ENCODE data around the gene UFM1. TPM values are rescaled to one million over a fixed set of nuclear protein-coding genes. Genes with fewer than 3 reads are reported as not detected.

UFM1 gene
- total and polyA plus RNA-seq, 4 donors = 40.2 to 106 (median 47.3) TPM

GRCh38 chr13:38391341-38391740 lies 41.7 kb downstream of the UFM1 start:
- Histone ChIP-seq H3K4me3 (no peak overlapping the region), H3K4me1 (ENCODE audit: control insufficient read depth in 5 of 5, insufficient read depth in 5 of 5, low read length in 5 of 5) (no peaks in the 10 kb centered on the region), H3K36me3 (ENCODE audit: control insufficient read depth in 4 of 4, insufficient read depth in 4 of 4, low read length in 4 of 4) (no peaks in the 10 kb centered on the region), H3K27ac (ENCODE audit: low read depth in 1 of 2, low read length in 1 of 2) (no peak overlapping the region), H3K9ac (ENCODE audit: insufficient read depth in 1 of 2, low read length in 2 of 2) (no peak overlapping the region), H3K9me3 (ENCODE audit: control insufficient read depth in 4 of 4, insufficient read depth in 3 of 4, low read length in 3 of 4) (peaks cover 0 to 4% (median 0%) of the 10 kb centered on the region in 4 donors), H3K27me3 (ENCODE audit: control insufficient read depth in 3 of 3, insufficient read depth in 3 of 3, low read length in 2 of 3) (peaks cover 0 to 4% (median 0%) of the 10 kb centered on the region in 3 donors)
- 91 to 93% methylated on average over 2 of the region's 2 CpGs for WGBS, 2 donors
- no peak for TF ChIP-seq CTCF (IDR thresholded peaks at IDR 0.05; ENCODE audit: control extremely low read depth, extremely low read depth)
- no peak for ATAC-seq (ENCODE audit: insufficient read depth, low FRiP score)
- DNase-seq = no peak

GRCh38 chr13:38394777-38395496 lies 45.3 kb downstream of the UFM1 start:
- Histone ChIP-seq H3K27ac (ENCODE audit: low read depth in 1 of 2, low read length in 1 of 2) (no peak overlapping the region), H3K36me3 (ENCODE audit: control insufficient read depth in 4 of 4, insufficient read depth in 4 of 4, low read length in 4 of 4) (no peaks in the 10 kb centered on the region), H3K27me3 (ENCODE audit: control insufficient read depth in 3 of 3, insufficient read depth in 3 of 3, low read length in 2 of 3) (peaks cover 0 to 4% (median 2%) of the 10 kb centered on the region in 3 donors), H3K4me3 (no peak overlapping the region), H3K4me1 (ENCODE audit: control insufficient read depth in 5 of 5, insufficient read depth in 5 of 5, low read length in 5 of 5) (peaks cover 0 to 15% (median 5%) of the 10 kb centered on the region in 5 donors), H3K9me3 (ENCODE audit: control insufficient read depth in 4 of 4, insufficient read depth in 3 of 4, low read length in 3 of 4) (peaks cover 0 to 4% (median 0%) of the 10 kb centered on the region in 4 donors), H3K9ac (ENCODE audit: insufficient read depth in 1 of 2, low read length in 2 of 2) (no peak overlapping the region)
- TF ChIP-seq CTCF (IDR thresholded peaks at IDR 0.05; ENCODE audit: control extremely low read depth, extremely low read depth) = no peak
- DNase-seq = no peak
- 40 to 64% methylated on average over 1 of the region's 1 CpG for WGBS, 2 donors
- no peak for ATAC-seq (ENCODE audit: insufficient read depth, low FRiP score)

- ATAC-seq (ENCODE audit: insufficient read depth, low FRiP score) (no peak), DNase-seq (no peak)
- H3K27ac ChIP-seq (ENCODE audit: low read depth in 1 of 2, low read length in 1 of 2) = no peak overlapping the region
- H3K36me3 ChIP-seq (ENCODE audit: control insufficient read depth in 4 of 4, insufficient read depth in 4 of 4, low read length in 4 of 4) = no peaks in the 10 kb centered on the region
- peaks cover 0 to 4% (median 0%) of the 10 kb centered on the region in 4 donors for H3K9me3 ChIP-seq (ENCODE audit: control insufficient read depth in 4 of 4, insufficient read depth in 3 of 4, low read length in 3 of 4)
- peaks cover 0 to 4% (median 2%) of the 10 kb centered on the region in 3 donors for H3K27me3 ChIP-seq (ENCODE audit: control insufficient read depth in 3 of 3, insufficient read depth in 3 of 3, low read length in 2 of 3)
- 89 to 94% methylated on average over 3 of the region's 3 CpGs for WGBS, 2 donors
- H3K4me1 ChIP-seq (ENCODE audit: control insufficient read depth in 5 of 5, insufficient read depth in 5 of 5, low read length in 5 of 5) = peaks cover 0 to 19% (median 5%) of the 10 kb centered on the region in 5 donors
- H3K4me3 ChIP-seq = no peak overlapping the region
- H3K9ac ChIP-seq (ENCODE audit: insufficient read depth in 1 of 2, low read length in 2 of 2) = no peak overlapping the region
- no peak for TF ChIP-seq CTCF (IDR thresholded peaks at IDR 0.05; ENCODE audit: control extremely low read depth, extremely low read depth)
These were observed 45.8 kb downstream of the UFM1 start for GRCh38 chr13:38395497-38395788.

Data from lung (tissue), 12 donors.